ENCODE data around the gene SGK2.

DNA sequence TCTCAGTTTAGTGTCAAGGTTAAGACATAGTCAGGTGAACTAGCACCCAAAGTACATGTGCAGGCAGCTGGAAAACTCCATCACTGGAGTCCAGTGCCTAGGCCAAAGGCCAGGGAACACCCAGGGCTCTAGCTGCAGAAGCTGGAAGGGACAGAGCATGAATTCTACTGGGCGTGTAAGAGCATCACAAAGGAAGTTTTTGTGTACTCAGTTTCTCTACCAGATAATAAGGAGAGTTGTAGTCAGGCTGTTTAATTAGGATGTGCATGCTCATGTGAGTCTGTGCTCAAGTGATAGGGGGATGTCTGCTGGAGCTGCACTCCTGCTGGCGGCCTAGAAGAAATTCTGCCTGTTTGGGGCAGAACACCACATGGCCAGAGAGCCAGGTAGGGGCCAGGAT lies 43.2 kb upstream of the SGK2 start:
- TF ChIP-seq, protein P1, sequence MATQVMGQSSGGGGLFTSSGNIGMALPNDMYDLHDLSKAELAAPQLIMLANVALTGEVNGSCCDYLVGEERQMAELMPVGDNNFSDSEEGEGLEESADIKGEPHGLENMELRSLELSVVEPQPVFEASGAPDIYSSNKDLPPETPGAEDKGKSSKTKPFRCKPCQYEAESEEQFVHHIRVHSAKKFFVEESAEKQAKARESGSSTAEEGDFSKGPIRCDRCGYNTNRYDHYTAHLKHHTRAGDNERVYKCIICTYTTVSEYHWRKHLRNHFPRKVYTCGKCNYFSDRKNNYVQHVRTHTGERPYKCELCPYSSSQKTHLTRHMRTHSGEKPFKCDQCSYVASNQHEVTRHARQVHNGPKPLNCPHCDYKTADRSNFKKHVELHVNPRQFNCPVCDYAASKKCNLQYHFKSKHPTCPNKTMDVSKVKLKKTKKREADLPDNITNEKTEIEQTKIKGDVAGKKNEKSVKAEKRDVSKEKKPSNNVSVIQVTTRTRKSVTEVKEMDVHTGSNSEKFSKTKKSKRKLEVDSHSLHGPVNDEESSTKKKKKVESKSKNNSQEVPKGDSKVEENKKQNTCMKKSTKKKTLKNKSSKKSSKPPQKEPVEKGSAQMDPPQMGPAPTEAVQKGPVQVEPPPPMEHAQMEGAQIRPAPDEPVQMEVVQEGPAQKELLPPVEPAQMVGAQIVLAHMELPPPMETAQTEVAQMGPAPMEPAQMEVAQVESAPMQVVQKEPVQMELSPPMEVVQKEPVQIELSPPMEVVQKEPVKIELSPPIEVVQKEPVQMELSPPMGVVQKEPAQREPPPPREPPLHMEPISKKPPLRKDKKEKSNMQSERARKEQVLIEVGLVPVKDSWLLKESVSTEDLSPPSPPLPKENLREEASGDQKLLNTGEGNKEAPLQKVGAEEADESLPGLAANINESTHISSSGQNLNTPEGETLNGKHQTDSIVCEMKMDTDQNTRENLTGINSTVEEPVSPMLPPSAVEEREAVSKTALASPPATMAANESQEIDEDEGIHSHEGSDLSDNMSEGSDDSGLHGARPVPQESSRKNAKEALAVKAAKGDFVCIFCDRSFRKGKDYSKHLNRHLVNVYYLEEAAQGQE (IDR thresholded peaks at IDR 0.05; ENCODE audit: insufficient replicate concordance, low read depth) = no peak
- TF ChIP-seq CTCF (IDR thresholded peaks at IDR 0.05; ENCODE audit: insufficient read depth, low read length) = no peak
